HT1080 (cell line): ENCODE data around the gene MUC2. TPM values are rescaled to one million over a fixed set of nuclear protein-coding genes. Genes with fewer than 3 reads are reported as not detected.

Experiments
- DNase-seq: peaks from one replicate; pipeline ENCODE4 v3.0.0-alpha.2; 2015; ENCODE audit warnings: low read depth
- total RNA-seq: library from RNA; depleted of rRNA; stranded (reverse); fragments of >200 nt; shearing (Covaris generic); gene quantifications from 2 replicates; pipeline ENCODE4 v1.2.3, GENCODE V29; 2014

MUC2 gene
- total RNA-seq, 1 experiment from 2014 or later: not detected

- DNase-seq: no peak
Observed at GRCh38 chr11:1071571-1072115, 3.0 kb upstream of the MUC2 start.

- peak; percentile 60 for DNase-seq
Observed at GRCh38 chr11:1072116-1072820, 2.4 kb upstream of the MUC2 start.

- DNase-seq: no peak
Observed at GRCh38 chr11:1072821-1073231, 1.8 kb upstream of the MUC2 start.

- DNase-seq: peak; percentile 37
Observed at GRCh38 chr11:1073261-1073724, 1.4 kb upstream of the MUC2 start.

- DNase-seq: no peak
Observed at GRCh38 chr11:1073851-1074243, 827 bp upstream of the MUC2 start.

- no peak for DNase-seq
Observed at GRCh38 chr11:1075341-1075911, 752 bp downstream of the MUC2 start.

- no peak for DNase-seq
Observed at GRCh38 chr11:1076061-1076665, 1.5 kb downstream of the MUC2 start.

GRCh38 chr11:1077033-1077416, 2.4 kb downstream of the MUC2 start:
- no peak for DNase-seq

- no peak for DNase-seq
Observed at GRCh38 chr11:1077417-1078119, 2.9 kb downstream of the MUC2 start.

- no peak for DNase-seq
Observed at GRCh38 chr11:1078191-1078601, 3.5 kb downstream of the MUC2 start.

GRCh38 chr11:1081601-1082311, 7.1 kb downstream of the MUC2 start:
- DNase-seq: no peak

- no peak for DNase-seq
Observed at GRCh38 chr11:1082346-1082727, 7.7 kb downstream of the MUC2 start.

GRCh38 chr11:1082728-1083620, 8.3 kb downstream of the MUC2 start:
- DNase-seq: no peak

- no peak for DNase-seq
Observed at GRCh38 chr11:1083621-1084551, 9.2 kb downstream of the MUC2 start.

- no peak for DNase-seq
Observed at GRCh38 chr11:1084561-1085439, 10.1 kb downstream of the MUC2 start.

GRCh38 chr11:1085440-1086170, 10.9 kb downstream of the MUC2 start:
- no peak for DNase-seq
